OCI-LY3 (cell line): ENCODE data around the gene DOCK6.

Experiments used
- H2AFZ ChIP-seq: fragments of 200-600, 300-600 bp; shearing (Covaris generic); 2 replicates; pipeline ENCODE4 v1.6.0; 2014; ENCODE audit warnings: antibody characterized with exemption, low read depth, low read length
- H3K27ac ChIP-seq: fragments of 200-600, 300-600 bp; sonication (generic); 2 replicates; pipeline ENCODE4 v1.5.1; 2014; ENCODE audit warnings: mild to moderate bottlenecking, low read length, moderate library complexity, mixed read lengths
- H3K27me3 ChIP-seq: fragments of 200-600, 300-600 bp; sonication (generic); 2 replicates; pipeline ENCODE4 v1.6.1; 2014; ENCODE audit warnings: low read depth, low read length, mixed read lengths
- H3K36me3 ChIP-seq: fragments of 200-600, 300-600 bp; sonication (generic); replicated peaks from 2 replicates; pipeline ENCODE3; 2014; ENCODE audit warnings: low read depth, low read length, mixed read lengths
- H3K4me1 ChIP-seq: fragments of 300-600, 200-600 bp; sonication (generic); 2 replicates; pipeline ENCODE4 v1.6.1; 2014; ENCODE audit warnings: low read length, mixed read lengths
- H3K4me2 ChIP-seq: fragments of 200-600, 300-600 bp; sonication (generic); 2 replicates; pipeline ENCODE4 v1.6.1; 2014; ENCODE audit warnings: low read length, mixed read lengths
- H3K4me3 ChIP-seq: fragments of 300-600, 200-600 bp; sonication (generic); 2 replicates; pipeline ENCODE4 v1.5.1; 2014; ENCODE audit warnings: antibody characterized with exemption, mild to moderate bottlenecking, low read length, moderate library complexity
- H3K79me2 ChIP-seq: fragments of 300-600, 200-600 bp; shearing (Covaris generic); 2 replicates; pipeline ENCODE4 v1.6.1; 2014; ENCODE audit warnings: mild to moderate bottlenecking, low read length, mixed read lengths
- H3K9ac ChIP-seq: fragments of 300-600, 200-600 bp; shearing (Covaris generic); 2 replicates; pipeline ENCODE4 v1.6.0; 2014; ENCODE audit warnings: mild to moderate bottlenecking, low read length, moderate library complexity
- H3K9me3 ChIP-seq: fragments of 200-600, 300-600 bp; shearing (Covaris generic); 2 replicates; pipeline ENCODE4 v1.6.1; 2014; ENCODE audit warnings: low read length, mixed read lengths; ENCODE audit not compliant: insufficient read depth
- H4K20me1 ChIP-seq: fragments of 200-600, 300-600 bp; sonication (generic); 2 replicates; pipeline ENCODE4 v1.6.1; 2016; ENCODE audit warnings: low read length, mixed read lengths; ENCODE audit not compliant: insufficient read depth
- CTCF ChIP-seq: fragments of 200-600, 300-600 bp; sonication (generic); IDR thresholded peaks from 2 replicates; pipeline ENCODE4 v1.5.1; 2014; ENCODE audit warnings: antibody characterized with exemption, low read length, low read depth
- EZH2phosphoT487 ChIP-seq: fragments of 200-600 bp; shearing (Covaris generic); IDR thresholded peaks from 2 replicates; pipeline ENCODE4 v1.6.1; 2018; ENCODE audit warnings: antibody characterized with exemption, mixed run types, low read depth

The DOCK6 gene

DNA sequence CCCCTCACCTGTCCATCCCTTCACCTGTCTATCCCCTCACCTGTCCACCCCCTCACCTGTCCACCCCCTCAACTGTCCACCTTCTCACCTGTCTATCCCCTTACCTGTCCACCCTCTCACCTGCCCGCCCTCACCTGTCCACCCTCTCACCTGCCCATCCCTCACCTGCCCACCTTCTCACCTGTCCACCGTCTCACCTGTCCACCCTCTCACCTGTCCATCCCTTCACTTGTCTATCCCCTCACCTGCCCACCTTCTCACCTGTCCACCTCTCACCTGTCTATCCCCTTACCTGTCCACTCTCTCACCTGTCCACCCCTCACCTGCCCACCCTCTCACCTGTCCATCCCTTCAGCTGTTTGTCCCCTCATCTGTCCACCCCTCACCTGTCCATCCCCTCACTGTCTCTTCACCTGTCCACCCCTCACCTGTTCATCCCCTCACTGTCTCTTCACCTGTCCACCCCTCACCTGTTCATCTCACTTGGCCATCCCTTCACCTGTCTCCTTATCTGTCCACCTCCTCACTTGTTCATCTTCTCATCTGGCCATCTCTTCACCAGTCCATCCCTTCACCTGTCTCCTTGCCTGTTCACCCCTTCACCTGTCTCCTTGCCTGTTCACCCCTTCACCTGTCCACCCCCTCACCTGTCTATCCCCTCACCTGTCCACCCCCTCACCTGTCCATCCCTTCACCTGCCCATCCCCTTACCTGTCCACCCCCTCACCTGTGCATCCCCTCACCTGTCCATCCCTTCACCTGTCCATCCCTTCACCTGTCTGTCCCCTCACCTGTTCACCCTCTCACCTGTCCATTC lies 52.3 kb downstream of the DOCK6 start:
- TF ChIP-seq CTCF (no peak), EZH2phosphoT487 (no peak)
- H3K4me3 ChIP-seq, result no peak overlapping the region
- no peak overlapping the region for H2AFZ ChIP-seq
- no peaks in the 10 kb centered on the region for H3K27me3 ChIP-seq
- H3K36me3 ChIP-seq, result peaks cover 5% of the 10 kb centered on the region
- H3K79me2 ChIP-seq, result no peaks in the 10 kb centered on the region
- no peak overlapping the region for H3K27ac ChIP-seq
- peaks cover 11% of the 10 kb centered on the region for H4K20me1 ChIP-seq
- H3K4me2 ChIP-seq, result no peak overlapping the region
- H3K9me3 ChIP-seq, result no peaks in the 10 kb centered on the region
- peaks cover 17% of the 10 kb centered on the region for H3K4me1 ChIP-seq
- no peak overlapping the region for H3K9ac ChIP-seq

DNA sequence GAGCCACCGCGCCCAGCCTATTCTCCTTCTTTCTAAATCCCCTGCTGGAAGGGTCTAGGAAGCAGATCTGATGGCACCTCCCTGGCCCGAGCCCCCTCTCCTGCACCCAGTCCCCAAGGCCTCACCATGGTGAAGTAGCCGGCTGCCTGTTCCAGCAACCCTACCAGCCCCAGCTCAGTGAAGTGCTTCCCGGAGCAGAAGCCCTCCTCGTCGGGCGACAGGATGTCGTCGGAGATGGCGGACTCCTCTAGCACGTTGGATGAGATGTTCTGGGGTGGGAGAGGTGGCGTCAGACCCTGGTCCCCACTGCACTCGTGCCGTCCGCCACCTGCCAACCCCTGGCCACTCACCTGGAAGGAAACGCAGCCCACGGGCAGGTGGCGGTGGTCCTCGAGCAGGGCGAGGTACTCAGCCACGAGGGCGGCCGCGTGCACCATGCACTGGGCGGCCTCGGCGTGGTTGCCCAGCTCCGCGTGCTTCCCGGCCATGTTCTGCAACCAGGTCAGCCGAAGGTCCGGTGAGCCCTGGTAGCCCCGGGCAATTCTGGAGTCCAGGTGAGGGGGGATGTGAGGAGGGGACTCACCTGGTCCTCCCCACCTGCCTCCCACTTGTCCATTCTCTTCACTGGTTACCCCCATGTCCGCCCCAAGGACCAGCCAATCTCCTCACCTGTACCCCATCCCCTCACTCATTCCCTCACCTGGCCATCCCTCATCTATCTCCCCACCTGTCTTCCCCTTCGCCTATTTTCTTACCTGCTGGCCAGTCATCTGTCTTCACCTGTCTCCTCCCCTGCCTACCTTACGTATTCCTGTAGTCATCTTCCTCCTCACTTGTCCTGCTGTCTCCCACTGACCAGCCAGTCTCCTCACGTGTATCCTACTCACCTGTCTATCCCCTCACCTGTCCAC lies 53.5 kb downstream of the DOCK6 start:
- H3K4me2 ChIP-seq, result no peak overlapping the region
- TF ChIP-seq CTCF (no peak), EZH2phosphoT487 (no peak)
- no peaks in the 10 kb centered on the region for H3K9me3 ChIP-seq
- no peaks in the 10 kb centered on the region for H3K79me2 ChIP-seq
- H3K9ac ChIP-seq, result no peak overlapping the region
- peaks cover 29% of the 10 kb centered on the region for H3K4me1 ChIP-seq
- H3K27me3 ChIP-seq, result no peaks in the 10 kb centered on the region
- H4K20me1 ChIP-seq, result peaks cover 11% of the 10 kb centered on the region
- peaks cover 5% of the 10 kb centered on the region for H3K36me3 ChIP-seq
- H3K27ac ChIP-seq, result no peak overlapping the region
- no peak overlapping the region for H2AFZ ChIP-seq
- H3K4me3 ChIP-seq, result no peak overlapping the region

DNA sequence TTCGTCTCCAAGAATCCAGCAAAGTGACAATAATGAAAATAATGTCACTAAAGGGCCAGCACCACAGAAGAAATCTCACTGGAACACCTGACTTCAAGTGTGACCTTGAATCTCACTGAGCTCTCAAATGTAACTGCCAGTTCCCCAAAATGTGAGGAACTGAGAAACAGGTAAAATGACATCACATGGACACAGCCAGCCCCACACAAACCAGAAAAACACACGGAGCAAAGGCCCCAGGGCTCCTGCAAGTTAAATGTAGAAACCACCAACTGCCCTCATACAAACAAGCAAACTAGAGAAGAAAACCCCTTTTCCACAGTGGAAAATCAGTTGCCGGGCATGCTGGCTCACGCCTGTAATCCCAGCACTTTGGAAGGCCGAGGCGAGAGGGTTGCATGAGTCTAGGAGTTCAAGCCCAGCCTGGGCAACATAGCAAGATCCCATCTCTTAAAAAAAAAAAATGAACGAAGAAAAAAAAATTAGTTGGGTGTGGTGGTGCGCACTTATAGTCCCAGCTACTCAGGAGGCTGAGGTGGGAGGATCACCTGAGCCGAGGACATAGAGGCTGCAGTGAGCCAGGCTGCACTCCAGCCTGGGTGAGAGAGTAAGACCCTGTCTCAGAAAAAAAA lies 56.3 kb downstream of the DOCK6 start:
- H3K4me2 ChIP-seq, result peak overlapping the region; percentile 41
- H3K9ac ChIP-seq, result no peak overlapping the region; the same call in 1 of the 2 replicates
- H3K27ac ChIP-seq, result peak overlapping the region; percentile 77
- no peaks in the 10 kb centered on the region for H3K27me3 ChIP-seq
- H3K36me3 ChIP-seq, result peaks cover 5% of the 10 kb centered on the region
- no peak overlapping the region for H3K4me3 ChIP-seq
- TF ChIP-seq CTCF (no peak), EZH2phosphoT487 (no peak)
- H3K9me3 ChIP-seq, result no peaks in the 10 kb centered on the region
- H2AFZ ChIP-seq, result no peak overlapping the region
- H3K79me2 ChIP-seq, result no peaks in the 10 kb centered on the region
- peaks cover 53% of the 10 kb centered on the region for H3K4me1 ChIP-seq
- H4K20me1 ChIP-seq, result peaks cover 7% of the 10 kb centered on the region

GRCh38 chr19:11204943-11205349 lies 57.4 kb downstream of the DOCK6 start:
- no peaks in the 10 kb centered on the region for H3K79me2 ChIP-seq
- H3K4me2 ChIP-seq, result peak overlapping the region; percentile 41; the same call in 1 of the 2 replicates
- peaks cover 53% of the 10 kb centered on the region for H3K4me1 ChIP-seq
- no peaks in the 10 kb centered on the region for H4K20me1 ChIP-seq
- no peaks in the 10 kb centered on the region for H3K9me3 ChIP-seq
- no peaks in the 10 kb centered on the region for H3K27me3 ChIP-seq
- peaks cover 5% of the 10 kb centered on the region for H3K36me3 ChIP-seq
- H3K27ac ChIP-seq, result no peak overlapping the region
- H3K4me3 ChIP-seq, result no peak overlapping the region
- no peak overlapping the region for H2AFZ ChIP-seq
- H3K9ac ChIP-seq, result no peak overlapping the region; the same call in 1 of the 2 replicates
- TF ChIP-seq EZH2phosphoT487, result no peak
- no peak for TF ChIP-seq CTCF
